GM21390 (cell line): Measurements from ENCODE around the gene ZNF579.
A peak's percentile ranks its signal among the peaks of the same experiment; 100 is the strongest.
"Not testable (repeated sequence)": the region's sequence is repeated elsewhere in the genome, so short reads cannot be mapped to it uniquely, and the experiment has no call there.

Experiments used
- ATAC-seq: cut with Tn5 transposase; IDR thresholded peaks from one replicate; pipeline ENCODE4 v1.9.1; 2021; ENCODE audit not compliant: unreplicated experiment

The ZNF579 gene

DNA sequence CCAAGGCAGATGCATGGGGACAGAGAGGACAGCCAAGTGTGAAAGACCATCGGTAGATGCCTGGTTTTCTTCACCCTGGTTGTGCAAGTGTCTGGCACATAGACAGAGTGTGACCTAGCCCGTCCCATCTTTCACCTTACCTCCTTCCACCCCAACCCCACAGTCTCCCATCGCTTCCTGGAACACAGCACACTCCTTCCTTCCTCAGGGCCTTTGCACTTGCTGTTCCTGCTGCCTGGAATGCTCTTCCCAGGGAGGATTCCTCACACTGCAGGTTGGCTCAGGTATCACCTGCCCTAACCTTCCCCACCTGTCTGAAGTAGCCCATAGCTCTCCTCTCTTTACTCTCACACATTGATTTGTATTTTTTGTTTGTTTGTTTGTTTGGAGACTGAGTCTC is 15.7 kb upstream of the ZNF579 start:
- ATAC-seq, result no peak

DNA sequence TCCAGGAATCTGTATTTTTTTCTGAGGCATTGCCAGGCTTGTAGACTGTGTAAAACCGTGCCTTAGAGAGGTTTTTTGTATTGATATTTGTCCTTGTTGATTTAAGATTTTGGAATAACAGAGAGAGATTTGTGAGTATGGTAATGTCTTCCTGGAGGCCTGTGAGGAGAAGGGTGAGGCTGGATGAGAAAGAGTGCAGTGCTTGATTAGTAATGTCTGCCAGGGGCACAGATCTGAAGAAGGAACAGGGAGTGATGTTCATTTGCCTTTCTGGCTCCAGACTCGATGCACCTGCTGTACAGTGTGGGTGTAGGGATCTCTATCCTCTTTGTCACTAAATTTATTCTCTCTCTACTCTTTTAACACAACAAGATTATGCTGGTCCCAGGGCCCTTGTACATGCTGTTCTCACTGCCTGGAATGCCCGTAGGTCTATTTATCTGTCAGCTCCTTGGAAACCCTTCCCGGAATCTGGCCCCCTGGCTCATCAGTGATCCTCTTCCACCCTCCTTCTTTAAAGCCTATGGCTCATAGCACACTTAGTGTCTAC is 14.4 kb upstream of the ZNF579 start:
- ATAC-seq, result no peak

DNA sequence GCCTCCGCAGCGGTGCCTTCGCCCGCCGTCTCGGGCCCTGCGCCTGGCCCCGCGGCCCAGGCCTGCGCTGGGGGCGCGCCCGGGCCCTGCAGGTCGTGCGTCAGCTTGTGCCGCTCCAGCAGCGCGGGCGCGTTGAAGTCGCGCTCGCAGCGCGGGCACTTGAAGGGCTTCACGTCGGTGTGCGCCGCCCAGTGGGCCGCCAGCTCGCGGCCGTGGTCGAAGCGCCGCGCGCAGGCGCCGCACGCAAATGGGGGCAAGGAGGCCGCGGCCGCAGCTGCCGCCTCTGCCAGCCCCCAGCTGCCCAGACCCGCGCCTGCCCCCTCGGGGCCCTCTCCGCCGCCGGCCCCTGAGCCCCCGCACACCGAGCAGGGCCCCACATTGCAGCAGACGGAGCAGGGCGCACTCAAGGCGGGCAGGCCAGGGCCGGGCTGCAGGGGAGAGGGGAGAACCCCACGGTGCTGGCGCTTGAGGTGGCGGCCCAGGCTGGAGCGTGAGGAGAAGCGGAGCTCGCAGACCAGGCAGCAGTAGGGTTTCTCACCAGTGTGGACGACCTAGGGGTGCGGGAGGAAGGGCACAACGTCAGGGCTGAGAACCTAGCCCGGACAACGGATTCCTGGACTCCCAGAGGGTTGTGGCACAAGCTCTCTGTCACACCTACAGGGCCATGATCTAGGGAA is 12.6 kb upstream of the ZNF579 start:
- no peak for ATAC-seq

DNA sequence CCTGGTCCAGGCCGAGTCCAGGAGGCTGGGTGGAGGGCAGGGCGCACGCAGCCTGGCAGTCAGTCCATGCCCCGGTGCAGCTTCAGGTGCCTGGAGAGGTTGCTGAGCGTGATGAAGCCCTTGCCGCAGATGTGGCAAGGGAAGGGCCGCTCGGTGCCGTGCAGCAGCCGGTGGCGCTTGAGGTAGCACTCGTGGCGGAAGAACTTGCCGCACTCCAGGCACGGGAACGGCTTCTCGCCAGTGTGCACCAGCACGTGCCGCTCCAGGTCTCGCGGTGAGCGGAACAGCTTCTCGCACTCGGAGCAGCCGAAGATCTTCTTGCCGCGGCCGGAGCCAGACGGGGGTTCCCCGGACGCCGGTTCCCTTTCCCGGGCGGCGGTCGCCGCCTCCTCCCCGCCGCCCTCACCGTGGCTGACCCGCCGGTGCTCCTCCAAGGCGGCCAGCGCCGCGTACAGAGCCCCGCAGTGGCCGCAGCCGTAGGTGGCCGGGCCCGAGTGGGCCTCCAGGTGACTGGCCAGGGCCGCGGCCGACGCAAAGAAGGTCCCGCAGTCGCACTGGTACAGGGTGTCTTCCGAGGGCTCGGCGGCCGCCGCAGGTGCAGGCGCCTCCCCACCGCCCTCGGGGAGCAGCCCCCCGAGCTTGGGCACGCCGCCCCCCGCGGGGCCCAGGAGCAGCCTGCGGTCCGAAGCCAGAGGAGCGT is 11.9 kb upstream of the ZNF579 start:
- no peak for ATAC-seq

DNA sequence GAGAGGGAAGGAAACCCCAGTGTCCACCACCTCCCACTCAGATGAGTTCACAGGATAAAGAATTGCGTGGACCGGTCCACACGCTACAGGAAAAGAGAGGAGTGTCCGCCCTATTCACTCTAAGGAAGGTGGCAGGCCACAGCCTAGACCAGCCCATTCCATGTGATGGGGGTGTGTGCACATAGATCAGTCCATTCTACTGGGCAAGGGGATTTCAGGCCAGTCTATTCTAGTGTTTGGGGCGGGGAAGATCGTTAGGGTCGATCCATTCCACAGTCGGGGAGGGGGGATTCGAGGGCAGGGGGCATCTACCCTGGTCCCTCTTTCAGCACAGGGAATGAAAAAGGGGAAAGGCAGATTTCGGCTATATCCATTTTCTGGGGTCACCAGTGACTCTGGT is 10.9 kb upstream of the ZNF579 start:
- no peak for ATAC-seq

DNA sequence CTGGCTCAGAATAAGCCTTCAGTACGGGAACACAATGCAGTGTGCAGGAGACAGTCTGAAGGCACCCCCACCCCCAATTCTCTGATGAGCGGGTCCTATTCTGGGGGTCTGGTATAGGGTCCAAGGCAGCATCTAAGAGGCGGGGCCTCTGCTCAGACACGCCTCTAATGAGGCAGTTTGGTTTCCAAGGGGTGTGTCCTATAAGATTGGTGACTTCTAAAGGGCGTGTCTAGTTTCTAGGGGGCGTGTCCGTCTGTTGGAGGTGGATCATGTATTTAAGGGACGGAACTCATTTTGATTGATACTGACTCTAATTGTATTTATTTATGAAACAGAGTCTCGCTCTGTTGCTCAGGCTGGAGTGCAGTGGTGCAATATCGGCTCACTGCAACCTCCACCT is 10.0 kb upstream of the ZNF579 start:
- no peak for ATAC-seq

DNA sequence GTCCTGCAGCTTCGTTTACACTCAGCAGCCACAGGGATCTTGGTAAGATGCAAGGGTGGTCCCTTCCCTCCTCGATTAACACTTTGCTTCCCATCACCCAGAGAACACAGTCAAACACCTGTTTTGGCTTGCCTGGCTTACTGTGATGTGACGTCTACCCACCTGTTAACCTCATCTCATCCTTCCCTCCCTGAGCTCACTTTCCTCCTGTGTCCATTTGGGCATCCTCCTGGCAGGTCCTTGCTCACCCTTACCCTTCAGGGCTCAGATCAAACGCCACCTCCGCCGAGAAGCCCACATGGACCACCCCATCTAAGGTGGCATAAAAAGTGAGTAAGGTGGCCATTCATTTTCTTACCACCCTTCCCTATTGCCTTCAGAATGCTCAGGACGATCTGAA is 9.5 kb upstream of the ZNF579 start:
- ATAC-seq, result no peak

DNA sequence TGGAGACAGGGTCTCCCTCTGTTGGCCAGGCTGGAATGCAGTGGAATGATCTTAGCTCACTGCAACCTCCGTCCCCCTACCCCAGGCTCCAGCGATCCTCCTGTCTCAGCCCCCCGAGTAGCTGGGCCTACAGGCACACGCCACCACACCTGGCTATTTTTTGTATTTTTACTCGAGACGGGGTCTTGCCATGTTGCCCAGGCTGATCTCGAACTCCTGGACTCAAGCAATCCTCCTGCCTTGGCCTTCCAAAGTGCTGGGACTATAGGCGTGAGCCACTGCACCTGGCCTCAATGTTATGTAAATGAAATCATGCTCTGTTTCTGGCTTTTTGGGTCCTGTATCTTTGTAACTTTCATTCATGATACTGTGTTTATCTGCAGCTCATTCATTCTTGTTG is 8.1 kb upstream of the ZNF579 start:
- ATAC-seq, result no peak

DNA sequence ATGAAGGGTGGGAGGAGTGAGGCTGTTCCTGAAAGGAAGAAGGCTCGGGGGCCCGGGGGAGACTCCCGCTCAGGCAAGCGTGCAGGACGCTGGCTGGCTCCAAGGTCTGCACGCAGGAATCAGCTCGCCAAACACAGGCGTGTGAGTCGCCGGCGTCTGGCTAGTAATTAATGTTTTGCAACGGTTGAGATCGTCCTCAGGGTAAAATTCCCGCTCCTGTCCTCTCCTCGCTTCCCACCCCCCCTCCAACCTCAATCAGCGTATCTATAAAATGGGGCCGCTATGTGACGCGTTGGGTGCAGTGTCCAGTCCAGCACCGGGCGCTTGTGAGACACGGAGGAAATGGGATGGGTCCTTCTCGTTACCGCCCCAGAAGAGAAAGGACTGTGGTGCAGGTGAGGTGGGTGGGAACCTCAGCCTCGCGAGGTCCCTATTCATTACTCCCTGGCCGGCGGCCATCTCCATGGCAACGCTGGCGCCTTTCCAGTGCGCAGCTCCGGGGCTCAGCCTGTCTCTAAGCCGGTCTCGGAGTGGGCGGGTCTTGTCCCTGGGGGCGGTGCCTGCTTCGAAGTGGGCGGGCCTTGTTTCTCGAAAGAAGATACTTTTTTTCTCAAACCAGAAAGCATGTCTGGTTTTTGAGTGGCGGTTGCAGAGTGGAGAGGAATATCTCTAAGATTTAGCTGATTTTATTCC is 6.5 kb upstream of the ZNF579 start:
- peak; percentile 69 for ATAC-seq

DNA sequence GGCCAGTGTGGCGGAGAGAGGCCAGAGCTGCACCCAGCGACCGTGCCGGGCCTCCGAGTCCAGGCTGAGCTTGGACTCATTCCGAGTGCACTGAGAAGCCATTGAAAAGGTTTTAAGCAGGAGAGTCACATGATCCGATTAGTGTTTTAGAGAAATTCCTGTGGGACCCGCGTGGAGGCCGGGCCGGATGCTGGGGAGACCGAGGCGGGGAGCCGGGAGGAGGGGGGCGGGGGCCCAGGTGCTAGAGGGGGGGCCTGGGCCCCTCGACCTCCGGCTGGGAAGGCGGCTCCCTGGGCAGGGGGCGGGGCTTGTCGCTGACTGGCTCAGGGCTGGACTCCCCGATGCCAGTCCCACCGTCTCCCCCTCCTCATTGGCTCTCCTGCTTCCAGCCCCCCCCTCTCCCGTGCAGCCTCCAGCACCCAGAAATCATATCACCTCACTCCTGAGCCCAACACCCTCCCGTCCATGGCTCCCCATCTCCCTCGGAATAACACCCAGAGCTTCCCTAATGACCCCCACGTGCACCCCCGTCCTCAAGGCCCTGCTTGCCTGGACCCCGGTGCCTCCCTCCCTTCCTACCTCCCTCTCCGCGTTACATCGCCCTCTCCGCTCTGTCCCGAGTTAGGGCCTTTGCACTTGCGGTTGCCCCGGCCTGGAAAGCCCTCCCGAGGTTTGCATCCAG is 5.2 kb upstream of the ZNF579 start:
- no peak for ATAC-seq

DNA sequence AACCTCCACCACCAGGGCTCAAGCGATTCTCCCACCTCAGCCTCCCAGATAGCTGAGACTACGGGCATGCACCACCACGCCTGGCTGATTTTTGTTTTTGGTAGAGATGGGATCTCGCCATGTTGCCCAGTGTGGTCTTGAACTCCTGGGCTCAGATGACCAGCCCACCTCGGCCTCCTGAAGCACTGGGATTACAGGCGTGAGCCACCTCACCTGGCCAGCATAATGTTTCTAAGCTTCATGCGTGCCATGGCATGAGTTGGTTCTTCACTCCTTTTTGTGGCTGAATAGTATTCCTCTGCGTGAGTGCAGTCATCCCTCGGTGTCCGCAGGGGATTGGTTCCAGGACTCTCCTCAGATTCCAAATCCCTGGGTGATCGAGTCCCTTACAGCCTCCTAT is 4.2 kb upstream of the ZNF579 start:
- no peak for ATAC-seq

DNA sequence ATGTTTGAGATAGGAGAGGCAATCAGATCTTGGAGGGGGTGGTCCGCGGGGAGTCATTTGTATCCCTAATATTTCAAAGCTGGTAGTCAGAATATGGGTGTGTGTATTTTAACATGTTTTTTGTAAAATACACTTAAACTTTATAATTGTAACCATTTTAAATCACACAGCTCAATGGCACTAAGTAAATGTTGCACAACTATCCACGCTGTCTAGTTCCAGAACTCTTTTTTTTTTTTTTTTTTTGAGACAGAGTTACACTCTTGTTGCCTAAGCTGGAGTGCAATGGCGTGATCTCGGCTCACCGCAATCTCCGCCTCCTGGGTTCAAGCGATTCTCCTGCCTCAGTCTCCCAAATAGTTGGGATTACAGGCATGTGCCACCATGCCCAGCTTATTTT is 3.2 kb upstream of the ZNF579 start:
- not testable (repeated sequence) for ATAC-seq

DNA sequence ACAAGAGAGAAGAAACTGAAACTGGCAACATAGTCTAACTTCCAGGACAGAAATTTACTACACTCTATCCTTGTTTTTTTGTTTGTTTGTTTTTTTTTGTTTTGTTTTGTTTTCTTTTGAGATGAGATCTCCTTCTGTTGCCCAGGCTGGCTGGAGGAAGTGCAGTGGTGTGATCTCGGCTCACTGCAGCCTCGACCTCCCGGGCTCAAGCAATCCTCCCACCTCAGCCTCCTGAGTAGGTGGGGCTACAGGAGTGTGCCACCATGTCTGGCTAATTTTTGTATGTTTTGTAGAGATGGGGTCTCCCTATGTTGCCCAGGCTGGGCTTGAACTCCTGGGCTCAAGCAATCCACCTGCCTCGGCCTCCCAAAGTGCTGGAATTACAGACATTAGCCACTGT is 1.6 kb upstream of the ZNF579 start:
- not testable (repeated sequence) for ATAC-seq

DNA sequence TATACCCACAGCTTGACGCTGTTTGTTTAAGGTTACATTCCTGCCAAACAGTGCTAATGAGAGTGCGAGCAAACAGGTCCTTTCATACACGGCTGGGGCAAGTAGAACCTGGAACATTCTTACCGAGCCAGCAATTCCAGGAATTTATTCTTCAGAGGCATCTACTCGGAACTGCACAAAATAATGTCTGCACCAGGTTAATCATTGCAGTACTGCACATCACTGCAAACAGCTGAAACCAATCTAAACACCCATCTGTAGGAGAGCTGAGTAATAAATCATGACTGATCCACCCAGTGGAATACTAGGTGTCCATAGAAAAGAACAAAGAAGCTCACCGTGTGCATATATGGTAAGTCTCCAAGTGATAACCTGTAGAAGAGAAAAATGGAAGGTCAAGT is 1.2 kb upstream of the ZNF579 start:
- ATAC-seq, result no peak

DNA sequence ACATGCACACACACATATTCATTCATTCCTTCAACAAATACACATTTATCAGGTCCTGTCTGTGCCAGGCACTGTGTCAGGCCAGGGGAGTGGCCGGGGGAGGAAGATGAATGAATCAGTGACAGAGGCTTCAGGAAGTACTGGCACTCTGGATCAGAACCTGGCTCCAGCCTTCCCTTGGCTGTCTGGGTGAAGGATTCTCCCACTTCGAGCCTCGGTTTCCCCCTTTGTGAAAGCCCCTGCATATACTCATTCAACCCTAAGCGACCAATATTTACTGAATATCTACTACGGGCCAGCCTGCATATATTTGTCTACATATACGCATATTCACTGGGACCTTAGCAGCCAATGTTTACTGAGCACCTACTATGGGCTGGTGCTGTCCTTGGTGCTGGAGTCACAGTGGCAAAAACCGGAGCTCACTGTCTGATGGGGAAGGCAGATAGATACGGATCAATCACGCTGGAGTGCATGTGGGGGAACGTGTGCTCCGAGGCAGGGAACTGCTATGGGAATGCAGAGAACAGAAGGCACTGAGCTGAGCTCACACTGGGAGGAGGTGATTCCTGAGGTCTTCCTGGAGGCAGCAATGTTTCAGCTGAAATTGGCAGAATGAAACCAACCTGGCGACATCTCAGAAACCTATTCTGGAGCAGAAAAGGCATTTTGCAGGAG is 636 bp upstream of the ZNF579 start:
- no peak for ATAC-seq

DNA sequence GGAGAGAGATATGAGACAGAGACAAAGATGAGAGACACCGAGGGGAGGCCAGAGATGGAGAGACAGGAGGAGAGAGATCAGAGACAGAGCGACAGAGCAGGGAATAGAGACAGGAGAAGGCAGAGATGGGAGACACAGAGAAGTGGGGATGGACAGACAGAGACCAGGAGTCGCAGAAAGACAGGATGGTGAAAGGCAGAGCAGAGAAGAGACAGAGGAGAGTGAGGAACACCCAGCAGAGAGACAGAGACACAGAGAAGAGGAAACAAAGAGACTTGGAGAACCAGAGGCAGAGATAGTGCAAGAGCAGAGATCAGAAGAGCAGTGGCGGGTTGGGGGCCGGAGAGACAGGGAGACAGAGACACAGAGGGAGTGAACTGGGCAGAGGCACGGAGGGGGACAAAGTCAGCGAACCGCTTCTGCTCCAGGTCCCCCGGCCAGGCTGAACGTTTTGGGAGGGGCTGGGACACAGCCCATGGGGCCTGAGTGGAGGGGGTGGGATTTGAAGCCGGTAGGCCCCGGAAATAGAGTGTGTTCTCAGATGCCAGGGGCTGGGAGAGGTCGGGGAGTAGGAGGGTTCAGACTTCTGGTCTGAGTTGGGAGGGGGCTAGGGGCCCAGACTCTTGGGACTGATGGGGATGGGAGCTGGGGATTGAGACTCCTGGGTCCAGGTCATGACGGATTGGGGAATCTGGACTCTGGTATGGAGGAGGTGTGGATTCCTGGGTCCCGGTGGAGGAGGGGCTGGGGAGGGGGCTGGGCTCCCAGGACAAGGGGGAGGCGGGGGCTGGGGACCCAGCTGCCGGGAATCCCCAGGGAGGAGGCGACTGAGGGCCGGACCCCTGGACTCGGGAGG is 654 bp downstream of the ZNF579 start:
- ATAC-seq, result no peak

DNA sequence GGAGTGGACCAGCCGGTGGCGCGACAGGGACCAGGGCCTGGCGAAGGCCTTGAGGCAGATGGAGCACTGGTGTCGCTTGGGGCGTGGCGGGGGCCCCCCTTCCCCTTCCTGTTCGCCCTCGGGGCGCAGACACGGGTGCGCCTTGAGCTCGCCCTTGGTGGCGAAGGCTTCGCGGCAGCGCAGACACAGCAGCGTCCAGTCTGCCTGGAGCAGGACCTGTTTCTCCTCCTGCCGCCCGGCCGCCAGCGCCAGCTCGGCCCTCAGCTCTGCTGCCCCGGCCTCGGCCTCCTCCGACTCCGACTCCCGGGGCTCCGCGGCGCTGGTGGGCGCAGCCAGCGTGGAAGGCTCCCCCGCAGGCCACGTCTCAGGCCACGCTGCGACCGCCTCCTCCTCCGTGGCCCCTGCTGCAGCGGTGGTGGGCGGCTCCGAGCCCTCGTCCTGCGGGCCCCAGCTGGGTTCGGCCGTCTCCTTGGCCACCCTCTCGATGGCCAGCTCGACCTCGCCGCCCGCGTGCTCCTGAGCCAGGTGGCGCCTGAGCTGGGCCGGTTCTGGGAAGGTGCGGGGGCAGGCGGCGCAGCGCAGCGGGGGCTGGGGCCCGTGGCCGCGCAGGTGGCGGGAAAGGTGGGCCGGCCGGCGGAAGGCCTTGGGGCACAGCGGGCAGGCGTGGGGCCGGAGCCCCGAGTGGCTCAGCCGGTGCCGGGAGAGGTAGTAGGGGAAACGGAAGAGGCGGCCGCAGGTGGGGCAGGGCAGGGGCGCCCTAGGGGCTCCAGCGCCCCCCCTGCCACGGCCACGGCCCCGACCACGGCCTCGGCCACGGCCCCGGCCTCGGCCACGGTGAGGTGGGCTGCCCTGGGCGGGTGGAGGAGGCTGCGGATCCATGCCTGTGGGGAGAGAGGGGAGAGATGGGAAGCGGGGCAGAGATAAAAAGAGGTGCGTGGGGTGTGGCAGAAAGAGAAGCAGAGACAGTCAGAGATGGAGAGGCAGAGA is 1.6 kb downstream of the ZNF579 start:
- ATAC-seq, result no peak

DNA sequence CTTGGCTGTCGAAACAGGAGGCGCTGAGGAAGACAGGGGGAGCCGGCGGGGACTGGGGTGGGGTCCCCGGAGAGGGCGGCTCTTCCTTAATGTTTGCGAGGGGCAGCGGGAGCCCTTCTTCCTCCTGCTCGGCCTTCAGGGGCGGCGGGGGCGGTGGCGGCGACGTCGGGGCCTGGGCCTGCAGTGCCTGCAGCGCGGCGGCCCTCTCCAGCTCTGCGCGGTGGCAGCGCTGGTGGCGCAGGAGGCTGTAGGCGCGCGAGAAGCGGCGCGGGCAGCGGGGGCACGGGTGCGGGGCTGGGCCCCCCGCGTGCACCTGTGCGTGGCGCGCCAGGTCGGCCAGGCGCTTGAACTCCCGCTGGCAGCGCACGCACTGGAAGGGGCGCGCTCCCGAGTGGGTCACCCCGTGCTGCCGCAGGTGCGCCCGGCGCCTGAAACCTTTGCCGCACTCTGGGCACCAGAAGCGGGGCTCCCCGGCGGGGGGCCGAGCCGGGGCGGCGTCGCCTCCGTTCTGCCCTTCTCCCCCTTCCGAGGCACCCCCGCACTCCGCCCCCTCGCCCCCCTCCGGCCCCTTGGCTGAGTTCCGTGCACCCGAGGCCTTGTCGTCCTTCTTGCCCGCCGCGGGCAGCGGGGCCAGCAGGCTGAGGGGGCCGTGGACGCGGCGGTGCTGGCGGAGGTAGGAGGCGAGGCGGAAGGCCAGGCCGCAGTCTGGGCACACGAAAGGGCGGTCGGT is 2.5 kb downstream of the ZNF579 start:
- no peak for ATAC-seq
